Chondrocyte (in vitro differentiated cells): ENCODE measurements around the gene ACSF3. TPM values are rescaled to one million over a fixed set of nuclear protein-coding genes. Genes with fewer than 3 reads are reported as not detected.
A peak's percentile ranks its signal among the peaks of the same experiment; 100 is the strongest.

Source experiments
- DNase-seq: peaks from one replicate; pipeline ENCODE4 v3.0.0; 2021; ENCODE audit warnings: mixed read lengths, low spot score
- H3K27ac Mint-ChIP-seq: one replicate; pipeline ENCODE4 v1.8.0; 2021; ENCODE audit warnings: mild to moderate bottlenecking, moderate library complexity, mixed read lengths; ENCODE audit not compliant: unreplicated experiment
- H3K27me3 Mint-ChIP-seq: 2 replicates; pipeline ENCODE4 v1.8.0; 2021; ENCODE audit warnings: low read depth, mixed read lengths
- H3K36me3 Mint-ChIP-seq: 2 replicates; pipeline ENCODE4 v1.8.0; 2021; ENCODE audit warnings: low read depth, mixed read lengths
- H3K4me1 Mint-ChIP-seq: 2 replicates; pipeline ENCODE4 v1.8.0; 2021; ENCODE audit warnings: low read depth, mild to moderate bottlenecking, mixed read lengths
- H3K4me3 Mint-ChIP-seq: one replicate; pipeline ENCODE4 v1.8.0; 2021; ENCODE audit warnings: mild to moderate bottlenecking, moderate library complexity, mixed read lengths; ENCODE audit not compliant: unreplicated experiment
- H3K9me3 Mint-ChIP-seq: 2 replicates; pipeline ENCODE4 v1.8.0; 2021; ENCODE audit warnings: low read depth, mixed read lengths
- total RNA-seq: library from RNA; stranded (reverse); gene quantifications from 3 replicates; pipeline ENCODE4 v1.2.1, GENCODE V29; 2021
- TF ChIP-seq, protein P1 (sequence below): fragments of 200-600 bp; sonication (generic); IDR thresholded peaks from 2 replicates; pipeline ENCODE4 v1.5.0; 2021; ENCODE audit warnings: antibody characterized with exemption, mild to moderate bottlenecking, moderate library complexity

The ACSF3 gene
- total RNA-seq, 1 donor from 2014 or later: 19.5 TPM

DNA sequence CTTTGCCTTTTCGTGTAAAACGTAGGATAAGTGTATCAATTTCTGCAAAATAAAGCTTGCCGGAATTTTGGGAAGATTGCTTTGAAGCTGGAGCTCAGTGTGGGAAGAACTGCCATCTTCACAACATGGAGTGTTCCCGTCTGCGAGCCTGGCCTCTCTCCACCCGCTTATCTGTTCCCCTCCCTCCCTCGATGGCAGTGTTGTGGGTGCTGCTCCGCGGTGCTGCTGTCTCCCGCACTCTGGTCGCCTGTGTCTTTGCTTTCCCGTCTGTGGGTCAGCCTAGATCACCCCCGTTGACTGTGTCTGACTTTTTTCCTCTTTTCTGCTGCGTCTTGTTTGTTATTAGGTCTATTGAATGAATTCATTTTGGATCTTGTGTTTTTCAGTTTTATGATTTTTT is 17.0 kb downstream of the ACSF3 start:
- no peaks in the 10 kb centered on the region for H3K9me3 Mint-ChIP-seq
- no peaks in the 10 kb centered on the region for H3K27me3 Mint-ChIP-seq
- no peak overlapping the region for H3K27ac Mint-ChIP-seq
- peaks cover 15% of the 10 kb centered on the region for H3K36me3 Mint-ChIP-seq
- H3K4me3 Mint-ChIP-seq: no peak overlapping the region
- TF ChIP-seq, protein P1, sequence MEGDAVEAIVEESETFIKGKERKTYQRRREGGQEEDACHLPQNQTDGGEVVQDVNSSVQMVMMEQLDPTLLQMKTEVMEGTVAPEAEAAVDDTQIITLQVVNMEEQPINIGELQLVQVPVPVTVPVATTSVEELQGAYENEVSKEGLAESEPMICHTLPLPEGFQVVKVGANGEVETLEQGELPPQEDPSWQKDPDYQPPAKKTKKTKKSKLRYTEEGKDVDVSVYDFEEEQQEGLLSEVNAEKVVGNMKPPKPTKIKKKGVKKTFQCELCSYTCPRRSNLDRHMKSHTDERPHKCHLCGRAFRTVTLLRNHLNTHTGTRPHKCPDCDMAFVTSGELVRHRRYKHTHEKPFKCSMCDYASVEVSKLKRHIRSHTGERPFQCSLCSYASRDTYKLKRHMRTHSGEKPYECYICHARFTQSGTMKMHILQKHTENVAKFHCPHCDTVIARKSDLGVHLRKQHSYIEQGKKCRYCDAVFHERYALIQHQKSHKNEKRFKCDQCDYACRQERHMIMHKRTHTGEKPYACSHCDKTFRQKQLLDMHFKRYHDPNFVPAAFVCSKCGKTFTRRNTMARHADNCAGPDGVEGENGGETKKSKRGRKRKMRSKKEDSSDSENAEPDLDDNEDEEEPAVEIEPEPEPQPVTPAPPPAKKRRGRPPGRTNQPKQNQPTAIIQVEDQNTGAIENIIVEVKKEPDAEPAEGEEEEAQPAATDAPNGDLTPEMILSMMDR: no peak
- DNase-seq: peak; percentile 47
- H3K4me1 Mint-ChIP-seq: peaks cover 14% of the 10 kb centered on the region

DNA sequence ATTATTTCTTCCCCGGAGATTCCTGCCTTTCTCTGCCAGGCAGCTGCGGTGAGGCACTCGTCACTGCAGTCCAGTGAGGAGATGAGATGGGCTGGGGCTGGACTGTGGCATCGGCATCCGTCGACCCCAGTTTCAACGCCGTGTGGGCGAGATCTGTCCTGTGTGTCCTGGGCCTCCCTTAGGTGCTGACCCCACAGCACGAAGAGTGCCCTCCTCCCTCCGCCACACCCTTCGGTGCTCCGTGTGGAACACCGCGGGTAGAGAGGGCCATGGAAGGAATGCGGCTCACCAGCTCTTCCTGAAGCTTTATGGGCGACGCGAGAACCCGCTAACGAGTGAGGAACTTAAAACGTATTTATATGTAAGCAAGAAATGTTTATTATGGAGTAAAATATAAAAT is 17.6 kb downstream of the ACSF3 start:
- Mint-ChIP-seq H3K4me1 (peaks cover 14% of the 10 kb centered on the region), H3K27me3 (no peaks in the 10 kb centered on the region), H3K4me3 (no peak overlapping the region), H3K27ac (no peak overlapping the region), H3K9me3 (no peaks in the 10 kb centered on the region), H3K36me3 (peaks cover 21% of the 10 kb centered on the region)
- peak; percentile 62 for DNase-seq
- TF ChIP-seq, protein P1: no peak

DNA sequence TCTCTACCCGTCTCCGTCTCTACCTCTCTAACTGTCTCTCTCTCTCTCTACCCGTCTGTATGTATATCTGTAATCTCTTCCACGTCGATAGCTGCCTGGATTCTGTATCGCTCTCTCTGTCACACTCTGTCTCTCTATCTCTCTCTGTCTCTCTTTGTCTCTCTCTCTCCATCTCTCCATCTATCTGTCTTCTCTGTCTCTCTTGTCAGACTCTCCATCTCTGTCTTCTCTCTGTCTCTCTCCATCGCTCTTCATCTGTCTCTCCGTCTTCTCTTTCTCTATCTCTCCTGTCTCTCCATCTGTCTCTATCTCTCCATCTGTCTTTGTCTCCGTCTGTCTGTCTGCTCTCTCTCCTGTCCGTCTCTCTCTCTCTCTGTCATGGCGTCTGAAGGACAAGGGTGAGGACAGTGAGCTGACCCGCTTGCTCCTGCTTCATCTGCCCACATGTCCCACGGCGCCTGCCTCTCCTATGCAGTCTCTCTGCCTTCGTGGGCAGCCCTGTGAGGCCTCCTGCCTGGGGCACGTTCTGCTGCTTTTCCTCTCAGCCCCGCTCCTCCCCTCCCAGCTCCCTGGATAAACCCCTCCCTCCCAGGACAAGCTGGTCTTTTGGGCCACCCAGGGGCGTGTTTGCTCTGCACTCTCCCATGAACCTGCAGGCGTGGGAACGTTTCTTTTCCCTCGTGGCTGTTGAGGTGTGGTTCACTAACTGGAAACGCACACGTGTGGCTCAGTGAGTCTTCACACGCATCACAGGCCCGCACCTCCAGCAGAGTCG is 18.9 kb downstream of the ACSF3 start:
- H3K27ac Mint-ChIP-seq: no peak overlapping the region
- peaks cover 20% of the 10 kb centered on the region for H3K36me3 Mint-ChIP-seq

DNA sequence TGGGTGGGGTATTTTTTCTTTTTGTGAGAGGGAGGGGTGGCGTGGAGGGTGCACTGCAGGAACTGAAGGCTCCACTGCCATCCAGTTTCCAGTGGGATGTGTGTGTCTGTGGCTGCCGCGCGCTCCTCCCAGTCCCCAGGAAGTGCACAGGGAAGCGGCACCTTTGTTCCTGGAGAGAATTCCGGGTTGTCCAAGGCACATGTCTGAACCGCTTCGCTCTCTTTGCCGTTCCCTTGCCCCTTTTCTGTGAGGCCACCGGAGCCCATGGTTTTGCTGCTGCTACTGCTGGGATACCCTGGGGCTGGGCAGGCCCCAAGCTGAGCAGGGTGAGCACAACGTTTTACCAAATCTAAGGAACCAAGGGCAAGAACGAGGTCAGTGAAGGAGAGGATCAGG is 19.5 kb downstream of the ACSF3 start:
- peaks cover 14% of the 10 kb centered on the region for H3K4me1 Mint-ChIP-seq
- TF ChIP-seq, protein P1: no peak
- no peak overlapping the region for H3K27ac Mint-ChIP-seq
- DNase-seq: peak; percentile 63
- H3K9me3 Mint-ChIP-seq: no peaks in the 10 kb centered on the region
- H3K27me3 Mint-ChIP-seq: no peaks in the 10 kb centered on the region
- H3K4me3 Mint-ChIP-seq: no peak overlapping the region
- H3K36me3 Mint-ChIP-seq: peaks cover 23% of the 10 kb centered on the region

More for the DNA sequence above, 18.9 kb downstream of the ACSF3 start:
- peak; percentile 60 for DNase-seq
- Mint-ChIP-seq H3K9me3 (no peaks in the 10 kb centered on the region), H3K4me1 (peaks cover 14% of the 10 kb centered on the region), H3K27me3 (no peaks in the 10 kb centered on the region), H3K4me3 (no peak overlapping the region)
- TF ChIP-seq, protein P1: no peak

DNA sequence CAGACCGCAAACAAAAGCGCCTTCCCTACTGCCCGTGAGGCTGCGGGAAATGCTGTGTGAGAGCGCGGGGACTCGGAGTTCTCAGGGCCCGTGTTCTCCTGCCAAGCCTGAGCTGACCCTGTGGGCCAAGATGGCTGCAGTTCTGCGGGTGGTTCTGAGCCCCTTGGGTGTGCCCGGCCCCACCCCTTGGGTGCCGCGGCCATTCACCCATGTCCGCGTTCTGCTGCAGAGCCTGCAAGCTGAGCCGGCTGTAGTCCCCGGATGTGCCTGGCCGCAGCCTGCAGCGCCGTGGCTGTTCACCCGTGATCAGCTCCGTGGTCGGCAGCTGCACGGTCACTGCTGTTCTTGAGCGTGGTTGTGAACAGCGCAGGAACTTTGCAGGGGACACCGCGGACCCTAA is 20.0 kb downstream of the ACSF3 start:
- H3K27me3 Mint-ChIP-seq: no peaks in the 10 kb centered on the region
- H3K4me3 Mint-ChIP-seq: no peak overlapping the region

More for the DNA sequence above, 20.0 kb downstream of the ACSF3 start:
- H3K27ac Mint-ChIP-seq: no peak overlapping the region
- TF ChIP-seq, protein P1: no peak
- peaks cover 14% of the 10 kb centered on the region for H3K4me1 Mint-ChIP-seq
- DNase-seq: peak; percentile 82
- peaks cover 26% of the 10 kb centered on the region for H3K36me3 Mint-ChIP-seq
- no peaks in the 10 kb centered on the region for H3K9me3 Mint-ChIP-seq
